SIG-M5 (cell line): ENCODE data around the gene PNPLA7.
"Not testable (repeated sequence)": the region's sequence is repeated elsewhere in the genome, so short reads cannot be mapped to it uniquely, and the experiment has no call there.

Source experiments
- DNase-seq: peaks from one replicate; lab custom pipeline; 2025; lab: John Stamatoyannopoulos, UW

Gene PNPLA7

GRCh38 chr9:137478962-137479861 lies 71.0 kb downstream of the PNPLA7 start:
- no peak for DNase-seq

DNA sequence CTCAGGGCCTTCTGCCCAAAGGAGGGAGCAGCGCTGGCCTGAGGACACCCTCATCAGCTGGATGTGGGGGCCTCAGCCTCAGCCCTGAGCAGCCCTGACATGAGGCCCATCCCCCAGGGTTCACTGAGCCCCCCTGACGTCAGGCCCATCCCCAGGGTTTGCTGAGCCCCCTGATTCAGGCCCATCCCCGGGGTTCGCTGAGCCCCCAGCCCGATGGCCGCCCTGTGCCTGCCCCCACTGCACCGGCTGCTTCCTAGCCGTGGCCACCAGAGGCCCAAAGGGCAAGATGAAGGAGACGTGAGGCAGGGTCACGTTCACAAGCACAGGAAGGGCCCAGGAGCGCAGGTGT lies 71.6 kb downstream of the PNPLA7 start:
- DNase-seq = no peak

DNA sequence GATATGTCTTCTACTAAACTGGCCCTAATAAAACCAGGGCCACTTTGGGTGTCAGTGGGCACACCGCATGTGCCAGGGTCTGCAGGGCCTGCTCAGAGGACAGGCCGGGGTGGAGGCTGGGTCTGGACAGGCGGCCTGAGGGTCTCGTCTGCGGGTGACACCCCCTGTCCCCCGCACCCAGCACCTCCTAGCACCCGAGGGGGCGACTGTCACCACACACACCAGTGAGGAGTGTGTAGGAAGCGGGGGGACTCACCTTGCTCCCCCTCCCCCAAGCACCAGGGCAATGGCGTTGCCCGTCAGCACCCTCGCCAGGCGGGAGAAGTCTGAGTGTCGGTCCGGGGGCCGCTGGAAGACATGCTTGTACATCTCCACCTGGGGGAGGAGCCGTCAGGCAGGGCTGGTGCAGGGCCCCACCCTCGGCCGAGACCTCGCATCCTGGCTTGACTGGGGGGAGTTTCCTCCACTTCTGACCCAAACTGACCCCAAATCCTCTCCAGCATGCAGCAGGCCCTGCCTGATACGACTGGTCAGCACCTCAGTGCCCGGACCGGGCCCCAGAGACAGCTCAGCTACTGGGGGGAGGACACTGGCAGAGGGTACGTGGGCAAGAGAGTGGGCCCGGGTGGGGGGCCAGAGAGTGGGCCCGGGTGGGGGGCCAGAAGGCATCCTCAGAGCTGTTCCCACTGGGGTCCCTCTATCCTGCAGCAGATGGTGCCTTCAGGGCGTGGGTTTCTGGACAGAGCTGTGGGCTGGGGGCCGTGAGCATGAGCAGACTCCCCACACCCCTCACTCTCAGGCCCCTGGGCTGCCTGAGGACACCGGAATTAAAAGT lies 72.2 kb downstream of the PNPLA7 start:
- DNase-seq = no peak

GRCh38 chr9:137476856-137477255 lies 73.3 kb downstream of the PNPLA7 start:
- DNase-seq = no peak

GRCh38 chr9:137475666-137476065 lies 74.5 kb downstream of the PNPLA7 start:
- DNase-seq = no peak

GRCh38 chr9:137474271-137474670 lies 75.9 kb downstream of the PNPLA7 start:
- no peak for DNase-seq

GRCh38 chr9:137470785-137471184 lies 79.4 kb downstream of the PNPLA7 start:
- no peak for DNase-seq

DNA sequence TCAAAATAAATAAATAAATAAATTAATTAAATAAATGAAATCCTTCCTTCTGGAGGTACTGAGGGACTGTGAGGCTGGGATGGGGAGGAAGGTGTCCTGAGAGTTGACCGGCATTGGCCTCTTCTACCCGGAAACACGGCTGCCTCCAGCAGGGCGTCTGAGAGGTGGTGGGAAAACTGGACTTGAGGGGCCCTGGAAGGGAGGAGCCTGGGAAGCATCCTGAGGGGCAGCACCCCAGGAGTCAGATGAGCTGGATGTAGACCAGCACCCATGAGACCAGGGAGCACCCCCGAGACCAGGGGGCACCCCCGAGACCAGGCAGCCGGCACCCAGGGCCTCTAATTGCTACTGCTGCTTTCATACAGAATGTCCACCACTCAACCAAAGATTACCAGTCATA lies 82.3 kb downstream of the PNPLA7 start:
- DNase-seq = no peak

- DNase-seq = no peak
Observed at GRCh38 chr9:137467161-137467581, 83.0 kb downstream of the PNPLA7 start.

DNA sequence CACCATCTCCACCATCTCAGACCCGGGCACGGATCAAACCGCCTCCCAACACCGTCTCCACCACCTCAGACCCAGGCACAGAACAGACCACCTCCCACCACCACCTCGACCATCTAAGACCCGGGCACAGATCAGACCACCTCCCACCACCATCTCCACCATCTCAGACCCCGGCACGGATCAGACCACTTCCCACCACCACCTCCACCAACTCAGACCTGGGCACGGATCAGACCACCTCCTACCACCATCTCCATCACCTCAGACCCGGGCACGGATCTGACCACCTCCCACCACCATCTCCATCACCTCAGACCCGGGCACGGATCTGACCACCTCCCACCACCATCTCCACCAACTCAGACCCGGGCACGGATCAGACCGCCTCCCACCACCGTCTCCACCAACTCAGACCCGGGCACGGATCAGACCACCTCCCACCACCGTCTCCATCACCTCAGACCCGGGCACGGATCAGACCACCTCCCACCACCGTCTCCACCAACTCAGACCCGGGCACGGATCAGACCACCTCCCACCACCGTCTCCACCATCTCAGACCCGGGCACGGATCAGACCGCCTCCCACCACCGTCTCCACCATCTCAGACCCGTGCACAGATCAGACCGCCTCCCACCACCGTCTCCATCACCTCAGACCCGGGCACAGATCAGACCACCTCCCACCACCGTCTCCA lies 83.7 kb downstream of the PNPLA7 start:
- DNase-seq = not testable (repeated sequence)

DNA sequence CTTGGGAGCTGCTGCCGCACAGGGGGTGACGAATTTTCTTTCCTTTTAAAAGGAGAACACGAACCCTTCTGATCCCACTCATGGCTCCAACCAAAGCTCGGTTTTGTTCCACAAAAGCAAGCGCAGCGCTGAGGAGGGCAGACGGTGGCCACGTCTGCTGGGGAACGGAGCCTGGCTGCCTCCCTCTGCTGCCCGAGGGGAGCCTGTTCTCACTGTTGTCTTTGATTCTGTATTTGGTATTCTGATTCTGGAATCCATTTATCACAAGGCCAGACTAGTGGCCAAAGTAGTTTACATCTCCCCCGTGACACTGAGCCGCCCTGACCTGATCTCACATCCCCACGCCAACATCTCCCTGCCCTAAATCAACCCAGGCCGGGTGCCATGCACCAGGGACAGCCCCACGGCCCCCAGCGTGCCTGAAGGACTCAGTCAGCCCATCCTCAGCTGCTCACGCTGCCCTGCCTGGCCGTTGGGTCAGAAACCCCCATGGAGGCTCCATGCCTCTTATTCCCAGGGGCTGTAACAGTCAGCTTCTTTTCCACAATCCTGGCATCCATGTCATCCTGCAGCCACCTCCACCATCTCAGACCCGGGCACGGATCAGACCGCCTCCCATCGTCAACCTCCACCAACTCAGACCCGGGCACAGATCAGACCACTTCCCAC lies 84.3 kb downstream of the PNPLA7 start:
- no peak for DNase-seq

- no peak for DNase-seq
Observed at GRCh38 chr9:137465000-137465719, 85.0 kb downstream of the PNPLA7 start.

- no peak for DNase-seq
Observed at GRCh38 chr9:137464291-137464999, 85.8 kb downstream of the PNPLA7 start.

GRCh38 chr9:137463931-137464290 lies 86.3 kb downstream of the PNPLA7 start:
- no peak for DNase-seq

DNA sequence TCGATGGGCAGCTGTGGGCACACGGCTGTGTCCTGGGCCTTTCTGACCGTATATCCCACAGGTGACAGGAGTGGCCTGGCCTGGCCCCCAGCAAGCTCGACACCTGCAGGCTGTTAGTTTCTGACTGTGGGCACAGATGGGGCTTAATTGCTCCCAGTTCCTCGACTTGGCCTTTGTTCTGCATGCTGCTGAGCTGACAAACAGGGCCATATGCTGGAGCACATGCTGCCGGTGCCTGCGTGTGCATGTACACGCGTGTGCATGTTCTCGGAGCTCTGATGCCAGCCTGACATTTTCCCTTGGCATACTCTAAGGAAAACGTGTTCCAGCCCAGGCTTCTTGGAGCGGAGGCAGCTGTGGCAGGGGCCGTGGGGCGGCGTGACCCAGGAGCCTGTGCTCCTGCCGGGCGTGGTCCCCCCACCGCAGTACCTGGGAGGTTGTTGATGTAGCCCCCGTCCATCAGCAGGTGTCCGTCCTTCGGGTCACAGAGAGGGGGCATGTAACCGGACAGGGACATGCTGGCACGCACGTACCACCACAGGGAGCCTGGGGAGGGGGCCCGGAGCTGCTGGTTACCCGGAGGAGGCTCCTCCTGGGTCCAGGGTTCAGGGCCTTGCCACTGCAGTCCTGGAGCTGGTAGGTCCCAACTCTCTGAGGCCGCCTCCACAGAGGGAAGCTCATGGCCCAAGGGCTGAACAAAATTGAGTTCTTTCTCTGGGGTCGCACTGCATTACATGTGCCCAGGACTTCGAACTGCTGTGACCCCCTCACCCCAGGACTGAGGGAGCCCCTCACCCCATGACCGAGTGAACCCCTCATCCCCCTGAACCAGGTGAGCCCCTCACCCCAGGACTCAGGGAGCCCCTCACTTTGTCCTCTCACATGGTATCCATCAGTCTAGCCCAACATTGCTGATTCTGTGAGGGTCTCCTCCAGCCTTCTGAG lies 86.9 kb downstream of the PNPLA7 start:
- DNase-seq = no peak

DNA sequence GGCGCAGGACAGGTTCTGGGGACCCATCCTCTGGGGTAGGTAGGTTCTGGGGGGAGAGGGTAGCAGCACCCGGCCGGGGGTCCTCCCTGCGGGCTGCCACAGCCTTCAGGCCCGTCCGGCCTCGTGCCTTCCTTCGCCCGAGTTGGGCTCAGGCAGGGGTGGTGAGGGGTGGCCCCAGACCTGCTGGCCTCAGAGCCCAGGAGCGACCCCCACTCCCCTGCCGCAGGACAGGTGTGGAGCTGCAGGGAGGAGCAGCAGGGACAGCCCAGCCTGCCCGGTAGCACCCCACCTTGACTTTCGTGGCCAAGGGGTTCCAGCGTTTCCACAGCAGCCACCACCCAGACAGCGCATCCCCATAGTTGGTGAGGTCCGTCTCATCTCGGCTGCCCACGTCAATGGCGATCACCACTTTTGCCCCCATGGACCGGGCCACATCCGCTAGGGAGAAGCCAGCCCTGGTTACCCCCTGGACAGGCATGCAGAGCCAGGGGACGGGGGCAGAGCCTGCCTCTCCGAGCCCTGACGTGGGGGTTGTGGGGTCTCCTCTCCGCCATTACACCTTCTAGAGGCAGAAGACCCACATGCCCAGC lies 87.7 kb downstream of the PNPLA7 start:
- no peak for DNase-seq

DNA sequence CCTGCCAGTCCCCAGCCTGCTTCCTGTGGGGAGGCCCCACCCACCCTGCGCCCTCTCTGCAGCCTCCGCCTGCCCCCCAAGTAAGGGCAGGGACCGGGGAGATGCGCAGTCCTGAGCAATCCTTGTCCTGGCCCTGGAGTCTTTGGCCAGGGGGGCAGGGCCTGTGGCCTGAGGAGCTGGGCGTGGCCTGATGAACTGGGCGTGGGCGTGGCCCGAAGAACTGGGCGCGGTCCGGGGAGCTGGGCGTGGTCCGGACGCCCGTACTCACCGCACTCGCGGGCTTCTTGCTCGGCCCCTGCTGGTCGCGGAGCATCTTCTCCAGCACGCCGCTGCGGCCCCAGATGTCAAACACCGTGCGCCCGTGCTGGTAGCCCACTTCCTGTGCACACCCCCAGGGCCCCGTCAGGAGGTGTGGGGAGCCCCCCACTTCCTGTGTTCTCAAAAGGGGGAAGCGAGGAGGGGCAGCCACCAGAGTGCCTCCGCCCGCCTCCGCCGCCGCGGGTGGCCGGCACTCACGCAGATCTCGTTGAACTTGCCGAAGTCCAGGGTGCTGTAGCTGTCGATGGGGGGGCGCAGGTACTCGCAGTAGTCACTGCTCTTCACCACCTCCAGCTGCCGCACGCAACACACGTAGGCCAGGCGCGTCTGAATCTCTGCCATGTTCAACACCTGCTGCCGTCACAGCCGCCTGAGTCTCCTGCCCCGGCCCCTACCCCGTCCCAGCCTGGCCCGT lies 88.4 kb downstream of the PNPLA7 start:
- no peak for DNase-seq

DNA sequence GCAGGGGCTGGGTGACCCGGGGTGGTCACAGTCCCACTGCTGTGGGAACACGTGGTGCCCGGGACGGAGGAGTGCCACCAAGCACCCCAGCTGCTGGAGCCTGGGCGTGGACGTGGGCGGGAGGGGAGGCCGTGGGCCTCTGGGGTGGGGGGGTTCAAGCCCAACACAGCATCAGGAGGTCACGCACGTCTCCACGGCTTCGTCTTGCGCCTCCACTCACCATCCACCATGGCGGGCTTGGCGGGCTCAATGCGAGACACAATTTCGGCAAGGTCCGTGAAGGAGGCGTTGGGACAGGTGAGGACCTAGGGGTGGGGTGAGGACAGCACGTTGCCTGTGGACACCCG lies 88.9 kb downstream of the PNPLA7 start:
- DNase-seq = no peak
